HG03457 (cell line): ENCODE measurements around the gene NR2F1.

Experiments used
- ATAC-seq: cut with Tn5 transposase; IDR thresholded peaks from one replicate; pipeline ENCODE4 v1.9.1; 2021; ENCODE audit warnings: moderate number of reproducible peaks; ENCODE audit not compliant: unreplicated experiment

NR2F1 gene

DNA sequence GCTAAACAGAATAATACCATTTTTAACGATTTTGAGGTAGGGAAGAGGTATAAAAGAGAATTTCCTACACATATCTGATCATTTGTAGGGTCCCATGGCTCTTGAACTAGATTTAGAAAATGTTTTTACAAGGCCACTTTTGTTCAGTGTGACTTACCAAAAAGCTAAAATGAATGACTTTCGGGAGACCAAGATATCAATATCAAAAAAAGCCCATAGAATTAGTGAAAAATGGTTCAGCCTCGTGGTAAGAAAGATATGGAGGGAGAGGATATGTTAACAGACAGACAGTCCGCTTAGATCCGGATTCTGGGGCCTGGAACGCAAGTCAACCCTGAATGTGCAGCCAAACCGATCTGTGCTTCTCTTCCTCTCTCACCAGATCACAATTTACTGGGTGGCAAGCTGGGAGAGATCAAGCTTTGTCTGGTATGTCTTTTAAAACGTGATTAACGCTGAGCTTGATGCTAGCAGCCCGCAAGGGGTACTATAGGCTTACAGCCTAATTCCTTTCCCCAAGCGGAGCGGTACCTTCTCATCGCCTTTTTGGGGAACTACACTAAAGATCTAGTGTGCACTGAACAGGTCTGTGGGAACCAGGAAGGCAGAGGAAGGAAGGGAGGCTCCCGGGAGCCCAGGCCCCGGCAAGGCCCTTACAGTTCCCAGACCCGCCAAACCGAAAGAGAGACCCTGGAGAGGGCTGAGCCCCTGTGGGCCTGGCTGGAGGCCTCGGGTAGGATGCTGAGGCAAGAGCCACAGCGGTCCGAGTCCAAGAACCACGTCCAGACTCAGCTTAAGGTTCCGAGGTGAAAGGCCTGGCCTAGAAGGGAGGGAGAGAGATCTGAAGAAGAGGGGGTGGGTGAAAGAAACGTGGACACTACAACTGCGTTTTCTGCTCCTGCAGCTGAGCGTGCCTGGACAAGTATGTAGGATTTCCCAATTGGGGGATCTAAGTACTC is 4.9 kb upstream of the NR2F1 start:
- no peak for ATAC-seq

DNA sequence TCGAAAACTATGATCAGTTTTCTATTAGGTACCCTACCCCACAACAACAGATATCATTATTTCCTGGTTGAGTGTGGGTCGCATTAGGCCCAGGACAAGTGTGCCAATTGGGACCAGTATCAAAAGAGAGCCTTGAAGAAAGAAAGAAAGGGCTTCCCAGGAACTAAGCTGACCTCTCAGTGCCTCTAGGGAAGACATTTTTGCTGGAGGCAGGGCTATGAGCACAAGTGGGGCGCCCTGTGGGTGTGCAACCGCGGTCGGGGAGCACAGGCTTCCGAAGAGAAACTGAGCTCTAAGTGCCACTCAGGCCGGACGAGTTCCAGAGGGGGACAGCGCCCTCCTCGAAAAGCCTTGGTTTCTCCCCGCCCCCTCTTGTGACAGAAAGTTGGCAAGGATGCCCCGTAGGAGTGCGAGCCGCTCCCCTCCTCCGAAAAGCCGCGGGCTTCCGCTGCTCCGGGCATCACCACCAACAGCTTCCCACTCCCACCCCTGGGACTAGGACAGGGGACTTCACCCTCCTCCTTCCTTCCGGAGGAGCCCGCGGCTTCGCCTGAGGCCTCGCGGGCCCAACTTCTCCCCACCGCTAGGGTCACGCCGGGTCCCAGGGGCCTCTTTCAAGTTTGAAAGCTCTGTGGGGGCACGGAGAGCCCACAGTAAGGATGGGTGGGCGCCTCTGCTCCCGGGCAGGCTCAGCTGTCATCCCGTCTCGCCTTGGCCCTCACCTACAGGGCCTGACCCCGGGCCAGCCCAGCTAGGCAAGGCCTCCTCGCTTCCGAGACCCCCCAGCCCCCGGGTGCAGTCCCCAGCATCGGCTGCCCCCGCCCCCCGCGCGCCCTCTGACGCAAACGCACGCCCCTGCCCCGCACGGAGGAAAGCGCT is 4.0 kb upstream of the NR2F1 start:
- ATAC-seq = no peak

DNA sequence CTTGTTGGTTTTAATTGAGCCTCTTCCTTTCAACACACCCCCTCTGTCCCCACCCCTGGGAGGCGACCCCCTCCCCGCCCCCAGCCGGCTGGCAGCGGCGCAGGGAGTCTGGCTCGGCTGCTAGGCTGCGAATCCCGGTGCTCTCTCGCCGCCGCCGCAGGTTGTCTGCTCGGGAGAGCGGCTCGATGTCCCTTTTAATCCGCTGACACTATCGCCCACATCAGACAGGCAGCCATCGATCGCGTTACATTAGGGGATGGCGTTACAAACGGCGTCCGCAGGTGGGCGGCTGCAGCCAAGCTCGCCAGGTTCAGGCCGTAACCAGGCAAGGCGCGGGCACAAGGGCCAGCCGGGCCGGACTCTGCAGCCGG is 3.3 kb upstream of the NR2F1 start:
- no peak for ATAC-seq

GRCh38 chr5:93580063-93580926 is 2.7 kb upstream of the NR2F1 start:
- no peak for ATAC-seq

DNA sequence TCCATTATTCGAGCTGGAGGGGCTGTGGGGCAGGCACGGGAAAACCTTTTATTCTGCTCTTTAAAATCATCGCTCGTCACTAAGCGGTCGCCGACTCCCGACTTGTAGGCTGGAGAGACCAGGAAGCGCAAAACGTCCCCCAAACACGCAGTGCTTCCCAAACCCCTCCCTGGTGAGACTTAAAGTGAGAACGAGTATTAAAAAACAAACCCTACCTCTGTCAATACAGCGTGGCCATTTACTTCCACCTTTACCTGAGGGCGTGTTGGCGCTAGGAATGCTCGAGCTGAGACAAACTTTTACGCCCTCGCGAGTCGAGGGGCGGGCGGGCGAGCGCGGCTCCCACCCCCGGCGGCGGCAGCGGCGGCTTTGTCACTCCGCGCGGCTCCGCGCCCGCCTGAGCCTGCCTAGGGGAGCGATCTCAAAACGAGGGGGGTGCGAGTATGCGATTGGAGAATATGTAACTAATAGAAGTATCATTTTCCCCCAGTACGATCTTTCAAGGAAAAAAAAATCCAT is 2.0 kb upstream of the NR2F1 start, which contains the start of gene NR2F1-AS1:
TSS of gene NR2F1-AS1 (minus strand) at position 293 of the 519 bp plus-strand sequence.
- peak; percentile 12 for ATAC-seq

DNA sequence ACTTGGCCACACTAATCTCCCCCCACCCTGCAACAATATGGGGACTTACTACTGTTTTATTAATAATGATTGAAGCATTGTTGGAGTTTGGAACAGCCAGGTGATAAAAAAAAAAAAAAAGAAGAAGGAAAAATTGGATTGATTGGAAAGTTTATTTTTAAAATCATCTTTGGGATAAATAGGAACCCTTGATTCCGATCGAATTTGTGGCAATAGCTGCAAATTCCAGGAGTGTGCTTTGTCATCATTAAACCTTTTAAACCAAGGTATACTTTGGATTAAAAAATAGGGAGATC is 907 bp upstream of the NR2F1 start:
- no peak for ATAC-seq

GRCh38 chr5:93583439-93583767 is 381 bp downstream of the NR2F1 start:
- ATAC-seq = no peak

GRCh38 chr5:93583768-93584595 is 960 bp downstream of the NR2F1 start:
- ATAC-seq = no peak

DNA sequence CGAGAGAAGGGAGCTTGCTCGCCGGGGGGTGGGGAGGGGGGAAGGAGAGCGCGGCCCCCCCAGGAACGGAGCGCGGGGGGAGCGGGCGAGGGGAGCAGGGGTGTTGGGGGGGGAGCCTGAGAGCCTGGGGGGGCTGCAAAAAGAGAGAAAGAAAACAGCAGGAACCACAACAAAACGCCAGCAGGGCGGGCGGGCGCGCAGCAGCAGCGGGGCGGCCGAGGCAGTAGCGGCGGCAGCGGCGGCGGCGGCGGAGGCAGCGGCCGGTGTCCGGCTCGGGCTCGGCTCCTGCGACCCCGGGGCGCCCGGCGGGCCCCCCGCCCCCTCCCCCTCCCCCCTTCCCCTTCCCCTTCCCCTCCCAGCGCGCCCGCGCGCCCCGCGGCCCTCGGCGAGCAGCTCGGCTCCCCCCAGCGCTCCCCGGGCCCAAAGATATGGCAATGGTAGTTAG is 1.6 kb downstream of the NR2F1 start:
- no peak for ATAC-seq

DNA sequence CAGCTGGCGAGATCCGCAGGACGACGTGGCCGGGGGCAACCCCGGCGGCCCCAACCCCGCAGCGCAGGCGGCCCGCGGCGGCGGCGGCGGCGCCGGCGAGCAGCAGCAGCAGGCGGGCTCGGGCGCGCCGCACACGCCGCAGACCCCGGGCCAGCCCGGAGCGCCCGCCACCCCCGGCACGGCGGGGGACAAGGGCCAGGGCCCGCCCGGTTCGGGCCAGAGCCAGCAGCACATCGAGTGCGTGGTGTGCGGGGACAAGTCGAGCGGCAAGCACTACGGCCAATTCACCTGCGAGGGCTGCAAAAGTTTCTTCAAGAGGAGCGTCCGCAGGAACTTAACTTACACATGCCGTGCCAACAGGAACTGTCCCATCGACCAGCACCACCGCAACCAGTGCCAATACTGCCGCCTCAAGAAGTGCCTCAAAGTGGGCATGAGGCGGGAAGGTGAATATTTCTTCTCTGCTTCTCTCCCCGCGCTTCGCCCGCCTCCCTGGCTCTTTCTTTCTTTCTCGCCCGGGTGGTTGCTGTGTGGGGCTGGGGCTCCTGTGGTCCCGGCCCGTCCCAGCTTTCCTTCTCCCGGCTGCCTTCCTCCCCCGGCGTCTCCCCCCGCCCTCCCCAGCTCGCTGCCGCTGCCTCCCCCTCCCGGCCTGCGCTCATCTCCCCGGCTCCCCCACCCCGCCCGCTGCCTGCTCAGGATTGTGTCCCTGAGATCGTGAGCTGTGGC is 2.2 kb downstream of the NR2F1 start:
- no peak for ATAC-seq

DNA sequence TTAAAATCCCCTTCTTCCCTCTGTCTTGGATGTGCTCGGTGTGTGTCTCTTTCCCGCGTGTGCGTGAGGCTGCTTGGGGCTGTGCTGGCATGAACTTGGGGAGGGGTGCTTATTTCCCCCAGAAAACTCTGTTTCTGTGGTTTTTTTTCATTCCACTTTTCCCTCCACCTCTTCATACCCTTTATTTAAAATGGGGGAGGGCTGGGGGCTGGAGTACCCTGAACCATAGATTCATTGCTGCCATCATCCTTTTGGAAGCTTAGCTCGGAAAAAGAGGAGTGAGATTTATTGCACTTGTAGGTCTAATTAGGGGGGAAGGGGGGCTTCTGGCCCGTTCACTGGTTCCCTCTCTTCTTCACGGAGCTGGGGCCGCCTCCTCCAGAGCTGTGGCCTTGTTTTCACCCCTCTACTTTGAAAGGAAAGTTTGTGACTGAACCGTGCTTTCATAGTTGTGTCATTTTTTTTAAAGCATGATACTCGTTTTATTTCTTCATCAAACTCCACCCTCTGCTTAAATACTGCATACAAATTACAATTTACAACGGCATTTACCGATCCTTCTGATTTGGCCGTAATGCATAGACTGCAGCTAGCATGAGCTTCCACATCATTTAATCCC is 2.9 kb downstream of the NR2F1 start:
- no peak for ATAC-seq

- ATAC-seq = no peak
These were observed 3.9 kb downstream of the NR2F1 start for GRCh38 chr5:93586736-93587596.

GRCh38 chr5:93587597-93588351 is 4.8 kb downstream of the NR2F1 start:
- no peak for ATAC-seq

GRCh38 chr5:93588352-93589151 is 5.5 kb downstream of the NR2F1 start:
- no peak for ATAC-seq

GRCh38 chr5:93589152-93589828 is 6.3 kb downstream of the NR2F1 start:
- ATAC-seq = no peak

DNA sequence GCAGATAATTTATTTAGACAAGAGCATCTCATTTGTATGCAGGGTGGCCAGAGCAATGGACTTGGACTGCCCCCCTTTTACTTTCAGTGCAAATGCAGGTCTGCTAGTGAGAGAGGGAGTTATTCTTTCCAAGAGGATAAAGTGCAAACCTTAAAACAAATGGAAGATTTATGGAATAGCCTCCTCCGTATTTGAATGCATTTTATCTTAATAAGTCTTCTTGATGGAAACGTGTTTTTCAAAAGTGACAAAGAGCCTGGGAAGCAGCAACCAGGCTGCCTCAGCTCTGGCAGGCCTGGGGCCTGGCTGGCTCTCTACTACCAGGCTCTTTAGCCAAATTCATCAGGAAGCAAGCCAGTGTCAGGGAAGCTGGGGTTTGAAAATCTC is 6.8 kb downstream of the NR2F1 start:
- no peak for ATAC-seq
